Kidney epithelial cell (primary cell): Measurements from ENCODE around the gene RASGRP4. TPM values are rescaled to one million over a fixed set of nuclear protein-coding genes. Genes with fewer than 3 reads are reported as not detected.
"Not testable (repeated sequence)": the region's sequence is repeated elsewhere in the genome, so short reads cannot be mapped to it uniquely, and the experiment has no call there.

Experiments used
- DNase-seq: peaks from one replicate; pipeline ENCODE4 v3.0.0-alpha.2; 2010; ENCODE audit warnings: low read depth
- H3K27me3 ChIP-seq: 2 replicates; pipeline ENCODE4 v1.6.0; 2011; ENCODE audit warnings: low read length; ENCODE audit not compliant: control insufficient read depth, insufficient read depth
- H3K36me3 ChIP-seq: 2 replicates; pipeline ENCODE4 v1.5.1; 2011; ENCODE audit warnings: low read length; ENCODE audit not compliant: control insufficient read depth, insufficient read depth
- H3K4me3 ChIP-seq: 2 replicates; pipeline ENCODE4 v1.5.1; 2011; ENCODE audit warnings: low read depth, mild to moderate bottlenecking, control low read depth, low read length
- CTCF ChIP-seq: IDR thresholded peaks from 2 replicates; pipeline ENCODE4 v1.5.1; 2011; ENCODE audit warnings: mild to moderate bottlenecking, moderate library complexity, low read length, control low read depth, inconsistent platforms; ENCODE audit not compliant: insufficient read depth, poor library complexity, severe bottlenecking
- total RNA-seq: library from RNA; depleted of rRNA; stranded (reverse); fragments of >200 nt; gene quantifications from 2 replicates; pipeline ENCODE4 v1.2.3, GENCODE V29; 2015

Gene RASGRP4
- total RNA-seq, 1 donor from 2014 or later: not detected

GRCh38 chr19:38411041-38411712, 14.8 kb downstream of the RASGRP4 start:
- peaks cover 11% of the 10 kb centered on the region for H3K27me3 ChIP-seq
- DNase-seq: no peak
- H3K36me3 ChIP-seq: no peaks in the 10 kb centered on the region
- TF ChIP-seq CTCF: no peak
- H3K4me3 ChIP-seq: no peak overlapping the region

- not testable (repeated sequence) for DNase-seq, H3K36me3 ChIP-seq, H3K4me3 ChIP-seq
- peaks cover 11% of the 10 kb centered on the region for H3K27me3 ChIP-seq
Observed at GRCh38 chr19:38410407-38410806, 15.6 kb downstream of the RASGRP4 start.

- no peaks in the 10 kb centered on the region for H3K36me3 ChIP-seq
- TF ChIP-seq CTCF: no peak
- no peak for DNase-seq
Observed at GRCh38 chr19:38409631-38410133, 16.3 kb downstream of the RASGRP4 start.

GRCh38 chr19:38405276-38405675, 20.7 kb downstream of the RASGRP4 start:
- H3K4me3 ChIP-seq: no peak overlapping the region
- H3K27me3 ChIP-seq: no peaks in the 10 kb centered on the region
- no peak for DNase-seq
- no peaks in the 10 kb centered on the region for H3K36me3 ChIP-seq
- TF ChIP-seq CTCF: no peak

More at GRCh38 chr19:38409631-38410133, 16.3 kb downstream of the RASGRP4 start:
- Histone ChIP-seq H3K4me3 (no peak overlapping the region), H3K27me3 (peaks cover 11% of the 10 kb centered on the region)

GRCh38 chr19:38404858-38405257, 21.2 kb downstream of the RASGRP4 start:
- H3K27me3 ChIP-seq: no peaks in the 10 kb centered on the region
- H3K4me3 ChIP-seq: no peak overlapping the region
- no peaks in the 10 kb centered on the region for H3K36me3 ChIP-seq
- TF ChIP-seq CTCF: no peak
- DNase-seq: no peak

- no peaks in the 10 kb centered on the region for H3K36me3 ChIP-seq
- peak within 1 kb of the TSS; percentile 90 for H3K4me3 ChIP-seq
- DNase-seq: peak; percentile 81
- TF ChIP-seq CTCF: peak; percentile 58
- H3K27me3 ChIP-seq: peaks cover 2% of the 10 kb centered on the region
Observed at GRCh38 chr19:38402967-38403674, 22.9 kb downstream of the RASGRP4 start, which contains the start of gene FAM98C. Gene FAM98C (plus strand): TSS chr19:38403093. CDS start chr19:38403154, 61 bp downstream.
